ENCODE data around the gene PRKCE.

The PRKCE gene

GRCh38 chr2:45980161-45980865 is 328.8 kb downstream of the PRKCE start:
- DNase-seq (ENCODE audit: low read depth in 1 of 2, low spot score in 1 of 2): no peak

DNA sequence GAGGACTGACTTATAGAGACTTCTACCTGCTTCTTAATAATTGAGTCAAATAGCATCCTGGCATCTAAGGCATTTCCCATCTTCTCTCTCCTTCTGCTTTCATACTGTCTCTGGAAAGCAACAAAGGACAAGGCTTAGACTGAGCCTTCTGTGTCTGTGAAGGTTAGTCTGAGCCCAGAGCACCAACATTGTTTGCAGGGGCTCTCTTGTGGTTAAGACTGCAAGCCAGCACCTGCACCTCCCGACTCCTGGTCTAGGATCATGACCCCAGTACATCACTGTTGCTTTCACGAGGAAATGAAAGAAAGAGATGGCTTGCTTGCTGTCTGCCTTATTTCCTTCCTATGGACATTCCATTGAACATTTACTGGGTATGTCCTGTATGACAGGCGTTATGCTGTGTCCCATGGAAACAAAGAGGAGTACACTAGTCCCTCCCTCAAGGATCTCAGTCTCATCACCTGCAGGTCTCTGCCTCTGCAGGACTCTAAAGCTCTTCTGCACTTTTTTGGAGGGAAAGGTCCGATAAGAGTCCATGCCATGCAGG is 330.0 kb downstream of the PRKCE start:
- no peak for DNase-seq (ENCODE audit: low read depth in 1 of 2, low spot score in 1 of 2)

GRCh38 chr2:45982096-45982495 is 330.6 kb downstream of the PRKCE start:
- no peak for DNase-seq (ENCODE audit: low read depth in 1 of 2, low spot score in 1 of 2)

DNA sequence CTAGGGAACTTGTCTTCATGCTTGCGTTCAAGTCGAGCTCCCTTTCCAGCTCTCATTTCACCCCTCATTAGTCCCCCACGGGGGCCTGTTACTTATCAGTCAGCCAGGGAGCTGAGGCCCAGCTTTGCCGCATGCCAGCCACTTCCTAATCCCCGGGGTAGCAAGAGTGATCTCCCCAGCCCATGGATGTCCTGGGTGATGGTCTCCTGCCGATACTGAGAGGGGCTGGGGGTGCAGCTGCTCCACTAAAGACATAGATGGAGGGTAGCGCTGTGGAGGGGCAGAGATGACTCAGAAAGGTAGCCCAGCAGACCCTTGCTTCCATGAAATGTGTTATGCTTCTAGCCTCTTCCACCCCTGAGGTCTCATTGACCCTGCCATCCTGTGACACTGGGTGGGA is 331.7 kb downstream of the PRKCE start:
- DNase-seq (ENCODE audit: low read depth in 1 of 2, low spot score in 1 of 2): no peak

GRCh38 chr2:45984366-45984765 is 332.9 kb downstream of the PRKCE start:
- no peak for DNase-seq (ENCODE audit: low read depth in 1 of 2, low spot score in 1 of 2)

- DNase-seq (ENCODE audit: low read depth in 1 of 2, low spot score in 1 of 2): no peak
Observed at GRCh38 chr2:45984896-45985473, 333.5 kb downstream of the PRKCE start.

GRCh38 chr2:45986509-45986908 is 335.0 kb downstream of the PRKCE start:
- no peak for DNase-seq (ENCODE audit: low read depth in 1 of 2, low spot score in 1 of 2)

DNA sequence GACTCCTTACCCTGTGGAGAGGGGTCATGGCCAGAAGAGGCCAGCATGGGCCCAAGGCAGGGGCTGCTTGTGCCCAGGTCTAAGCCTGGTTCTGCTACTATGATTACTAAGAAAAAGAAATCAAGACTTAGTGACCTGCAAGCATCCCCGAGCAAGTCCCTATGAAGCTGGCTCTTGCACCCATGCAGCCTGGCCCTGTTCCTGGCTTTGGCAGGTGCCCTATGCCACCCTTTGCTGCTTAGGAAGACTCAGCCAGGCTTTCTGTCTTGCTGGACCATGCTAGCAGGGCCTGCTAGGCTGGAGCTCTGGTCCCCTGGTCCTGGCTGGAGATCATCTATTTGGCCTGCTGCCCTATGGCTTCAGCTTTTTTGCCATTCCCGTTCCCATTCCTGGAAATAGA is 336.4 kb downstream of the PRKCE start:
- DNase-seq (ENCODE audit: low read depth in 1 of 2, low spot score in 1 of 2): no peak

DNA sequence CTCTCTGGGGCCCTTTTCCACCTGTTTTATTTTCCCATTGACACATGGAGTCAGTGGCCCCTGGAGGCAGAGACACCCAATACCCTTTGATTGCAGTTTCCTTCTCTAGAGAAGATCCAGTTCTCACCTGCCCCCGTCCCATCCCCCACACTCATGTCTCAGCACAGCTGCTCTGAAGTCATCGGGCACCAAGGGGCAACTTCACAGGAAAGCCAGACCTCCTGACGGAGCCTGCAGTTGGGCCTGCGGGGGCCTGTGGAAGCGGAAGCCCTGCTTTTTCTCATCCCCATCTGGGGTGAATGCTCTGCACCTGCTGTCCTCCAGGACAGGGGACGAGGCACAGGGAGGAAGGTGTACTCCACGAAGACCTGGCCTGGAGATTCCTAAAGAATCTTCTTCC is 337.4 kb downstream of the PRKCE start:
- no peak for DNase-seq (ENCODE audit: low read depth in 1 of 2, low spot score in 1 of 2)

DNA sequence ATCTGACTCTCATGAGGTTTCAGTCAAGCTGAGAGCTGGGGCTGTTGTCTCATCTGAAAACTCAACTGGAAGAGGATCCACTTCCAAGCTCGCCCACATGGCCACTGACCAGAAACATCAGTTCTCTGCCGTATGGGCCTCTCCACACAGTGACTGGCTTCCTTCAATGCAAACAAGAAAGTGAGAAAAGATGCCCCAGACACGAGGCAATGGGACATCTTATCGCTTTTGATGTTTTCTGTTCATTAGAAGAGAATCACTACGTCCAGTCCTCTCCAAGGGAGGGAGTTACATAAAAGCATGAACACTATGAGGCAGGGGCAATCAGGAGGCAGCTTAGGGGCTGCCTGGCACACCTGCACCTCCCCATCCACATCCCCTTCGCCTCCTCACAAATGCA is 338.7 kb downstream of the PRKCE start:
- DNase-seq (ENCODE audit: low read depth in 1 of 2, low spot score in 1 of 2): no peak

- no peak for DNase-seq (ENCODE audit: low read depth in 1 of 2, low spot score in 1 of 2)
Observed at GRCh38 chr2:45992021-45992740, 340.7 kb downstream of the PRKCE start.

DNA sequence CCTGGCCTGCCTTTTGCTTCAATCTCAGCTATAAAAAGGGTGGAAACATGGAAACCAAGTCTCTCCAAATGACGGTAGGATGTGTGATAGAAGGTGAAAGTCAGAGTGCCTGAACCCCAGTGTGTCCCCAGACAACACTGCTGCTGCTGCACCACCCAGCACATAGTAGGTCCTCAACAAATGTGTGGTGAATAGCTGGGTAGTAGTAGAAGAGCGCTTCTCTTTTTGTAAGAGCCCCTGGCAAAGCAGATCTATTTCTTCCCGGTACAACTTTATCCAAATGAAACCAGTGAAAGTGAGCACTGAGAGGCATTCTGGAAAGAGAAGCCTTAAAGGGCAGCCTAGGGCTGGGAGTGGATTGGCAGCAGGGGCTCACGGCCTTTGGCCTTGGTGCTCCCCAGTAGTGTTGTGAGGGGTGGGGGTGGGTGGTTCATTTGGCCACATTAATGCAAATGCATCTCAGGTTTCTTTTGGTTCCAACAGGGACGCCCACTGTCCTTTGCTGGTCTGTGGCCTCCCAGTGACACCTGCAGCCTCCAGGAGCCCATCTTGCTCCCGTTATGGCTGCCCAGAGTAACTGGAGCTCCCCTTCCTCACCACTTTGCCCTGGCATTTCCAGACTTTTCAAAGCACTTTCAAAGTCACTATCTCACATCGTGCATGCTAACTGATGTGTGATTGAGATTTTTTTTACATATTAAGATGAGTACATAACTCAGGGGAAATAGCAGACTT is 341.4 kb downstream of the PRKCE start:
- no peak for DNase-seq (ENCODE audit: low read depth in 1 of 2, low spot score in 1 of 2)

GRCh38 chr2:45993476-45993991 is 342.1 kb downstream of the PRKCE start:
- peak in 1 of 2 donors; percentile 23 for DNase-seq (ENCODE audit: low read depth in 1 of 2, low spot score in 1 of 2)

GRCh38 chr2:45994060-45994459 is 342.6 kb downstream of the PRKCE start:
- no peak for DNase-seq (ENCODE audit: low read depth in 1 of 2, low spot score in 1 of 2)

- no peak for DNase-seq (ENCODE audit: low read depth in 1 of 2, low spot score in 1 of 2)
Observed at GRCh38 chr2:46000660-46001059, 349.2 kb downstream of the PRKCE start.

DNA sequence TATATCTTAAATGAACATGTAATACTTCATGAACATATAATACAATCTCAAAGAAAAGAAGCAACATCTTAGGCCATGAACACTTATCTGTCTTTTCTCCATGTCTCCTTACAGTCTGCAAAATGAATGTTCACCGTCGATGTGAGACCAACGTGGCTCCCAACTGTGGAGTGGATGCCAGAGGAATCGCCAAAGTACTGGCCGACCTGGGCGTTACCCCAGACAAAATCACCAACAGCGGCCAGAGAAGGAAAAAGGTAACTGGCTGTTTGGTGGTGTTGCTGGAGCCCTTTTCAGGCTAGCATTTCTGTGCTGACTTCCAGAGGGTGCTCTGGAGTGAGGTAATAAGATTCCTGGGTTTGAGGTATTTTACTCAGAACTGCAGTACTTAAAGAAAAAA is 349.8 kb downstream of the PRKCE start:
- no peak for DNase-seq (ENCODE audit: low read depth in 1 of 2, low spot score in 1 of 2)

DNA sequence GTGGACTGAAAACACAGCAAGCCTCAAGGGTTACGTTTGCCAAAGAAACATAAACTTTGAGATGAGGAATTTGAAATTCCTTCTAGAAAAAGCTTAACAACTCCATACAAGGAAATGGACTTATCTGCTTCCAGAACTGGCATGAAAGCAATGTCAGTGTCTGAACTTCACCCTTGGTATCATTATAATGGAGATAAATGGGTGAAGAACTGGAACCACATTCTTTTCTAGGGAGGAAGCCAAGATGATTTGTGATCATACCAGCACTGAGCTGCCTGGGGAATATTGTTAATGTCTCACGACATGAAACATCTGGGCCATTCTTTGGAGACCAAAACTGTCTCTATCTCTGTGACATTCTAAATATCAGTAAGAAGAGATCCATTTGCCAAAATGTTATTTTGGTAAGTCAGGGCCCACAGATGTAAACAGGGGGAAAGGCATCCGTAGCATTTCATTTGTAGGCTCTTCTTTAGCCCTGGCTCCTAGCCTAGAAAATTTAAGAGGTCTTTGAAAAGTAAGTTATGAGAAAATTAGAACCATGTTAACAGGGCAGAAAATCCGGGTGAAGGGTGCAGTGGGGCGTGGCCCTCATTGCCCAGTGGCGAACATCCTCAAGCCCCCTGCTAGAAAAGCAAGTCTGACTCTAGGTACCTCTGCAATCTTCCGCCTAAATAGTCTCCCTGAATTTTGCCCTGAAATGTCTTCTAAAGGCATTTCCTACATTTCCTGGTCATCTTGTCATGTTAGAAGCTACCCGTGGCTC is 350.4 kb downstream of the PRKCE start:
- no peak for DNase-seq (ENCODE audit: low read depth in 1 of 2, low spot score in 1 of 2)

DNA sequence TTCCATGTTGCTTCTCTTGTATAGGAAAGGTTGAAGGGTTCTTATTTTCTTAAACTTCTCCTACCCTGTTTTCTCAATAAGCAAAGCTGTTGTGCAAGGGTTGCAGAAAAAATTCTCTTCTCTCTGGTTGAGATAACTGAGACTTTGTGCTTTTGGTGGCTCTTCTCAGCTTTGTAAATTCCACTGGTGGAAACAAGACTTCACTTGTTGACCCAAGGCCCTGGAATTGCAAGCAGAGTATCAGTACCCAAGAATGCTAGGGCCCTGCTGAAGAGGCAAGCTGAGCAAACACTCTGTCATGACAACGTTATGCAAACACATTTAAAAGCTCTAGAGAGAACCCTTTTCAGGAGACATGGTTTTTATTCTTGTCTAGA is 351.0 kb downstream of the PRKCE start:
- DNase-seq (ENCODE audit: low read depth in 1 of 2, low spot score in 1 of 2): no peak

- no peak for DNase-seq (ENCODE audit: low read depth in 1 of 2, low spot score in 1 of 2)
Observed at GRCh38 chr2:46002947-46003346, 351.5 kb downstream of the PRKCE start.

DNA sequence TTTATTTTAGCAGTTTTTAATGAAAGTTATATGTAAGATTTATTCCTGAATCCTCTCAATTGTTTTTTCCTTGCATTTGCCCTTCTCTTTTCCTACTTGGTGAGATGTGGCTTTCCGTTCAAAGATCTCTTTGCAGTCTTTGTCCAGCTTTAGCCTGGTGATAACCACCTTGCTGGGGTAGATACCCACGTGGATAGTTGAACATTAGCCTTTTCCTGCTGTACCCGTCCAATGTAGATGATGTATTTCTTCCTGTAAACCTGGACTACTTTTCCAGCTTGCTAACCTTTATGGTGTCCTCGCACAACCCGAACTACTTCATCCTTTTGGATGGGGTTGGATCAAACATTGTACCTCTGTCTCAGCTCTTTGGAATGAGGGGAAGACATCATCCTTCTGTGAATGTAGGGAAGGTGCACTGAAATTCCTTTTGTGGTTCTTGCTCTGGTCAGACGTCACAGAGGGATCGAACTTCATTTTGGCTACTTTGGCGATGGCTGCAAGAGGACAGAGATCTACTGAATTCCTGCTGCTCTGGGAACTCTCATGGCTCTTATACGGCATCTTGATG is 352.5 kb downstream of the PRKCE start:
- no peak for DNase-seq (ENCODE audit: low read depth in 1 of 2, low spot score in 1 of 2)

Measured in activated T-helper 1 cell treated with anti-CD3 and anti-CD28 coated beads, Interleukin-2, amount 50 U/mL, for 16 hours (primary cell).